HG03558 (cell line): Measurements from ENCODE around the gene MIAT.

Source experiments
- ATAC-seq: cut with Tn5 transposase; IDR thresholded peaks from one replicate; pipeline ENCODE4 v1.9.1; 2021; ENCODE audit warnings: moderate number of reproducible peaks; ENCODE audit not compliant: unreplicated experiment; ENCODE audit errors: extremely low read depth

Gene MIAT

DNA sequence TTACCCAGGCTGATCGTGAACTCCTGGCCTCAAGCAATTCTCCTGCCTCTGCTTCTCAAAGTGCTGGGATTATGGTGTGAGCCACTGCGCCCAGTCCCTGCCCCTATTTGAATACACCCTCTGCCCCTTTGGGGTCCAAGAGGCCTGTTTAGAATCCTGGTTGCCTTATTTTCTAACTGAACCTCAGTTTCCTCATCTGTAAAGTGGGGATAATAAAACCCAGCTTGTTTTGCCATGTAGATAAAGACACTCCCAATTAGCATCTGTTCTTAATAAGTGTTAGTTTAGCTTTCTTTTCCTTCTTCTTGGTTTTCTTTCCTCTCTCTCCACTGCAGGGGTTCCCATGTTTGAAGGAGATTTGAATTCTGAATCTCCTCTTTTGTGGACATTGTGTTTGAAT lies 4.8 kb downstream of the MIAT start:
- no peak for ATAC-seq

DNA sequence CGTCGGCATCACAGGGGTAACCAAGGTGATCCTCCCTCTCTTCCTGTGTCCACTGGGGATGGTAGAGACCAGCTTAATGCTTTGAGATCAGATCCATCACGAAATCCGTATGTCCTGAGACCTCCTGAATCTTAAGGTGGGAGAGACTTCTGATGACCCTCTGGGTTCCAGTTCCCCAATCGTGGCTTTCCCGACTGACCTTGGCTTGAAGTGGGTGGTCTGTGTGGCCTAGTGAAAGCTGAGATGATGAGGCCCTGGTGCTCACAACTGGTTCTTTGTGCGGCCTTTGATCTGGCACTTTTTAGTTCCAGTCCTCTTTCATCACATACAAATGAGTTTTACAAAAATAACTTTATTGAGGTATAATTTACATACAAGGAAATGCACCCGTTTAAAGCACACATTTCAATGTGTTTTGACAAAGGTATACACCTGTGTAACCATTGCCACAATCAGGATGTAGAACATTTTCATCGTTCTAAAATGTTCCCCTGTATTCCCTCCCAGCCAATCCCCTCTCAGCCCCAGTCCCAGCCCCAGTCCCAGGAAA lies 6.1 kb downstream of the MIAT start:
- no peak for ATAC-seq

DNA sequence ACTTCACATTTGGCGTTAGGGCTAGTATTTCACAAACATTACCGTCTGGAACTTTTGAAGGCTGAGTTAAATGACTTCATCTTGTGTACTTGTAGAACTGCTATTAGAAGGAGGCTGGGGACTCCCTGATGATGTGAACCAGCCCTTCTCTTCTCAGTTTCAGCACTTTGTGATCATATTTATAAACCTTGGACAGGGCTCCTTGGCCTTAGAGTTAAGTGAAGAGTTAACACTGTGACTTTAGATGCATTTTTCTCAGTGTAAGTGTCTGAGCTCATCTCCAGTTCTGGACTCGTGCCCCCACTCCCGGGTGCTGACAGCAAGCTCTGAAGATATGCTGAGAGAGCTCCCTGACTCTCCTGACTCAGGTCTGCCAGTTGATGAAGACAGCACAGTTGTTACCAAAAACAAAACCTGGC lies 8.4 kb downstream of the MIAT start:
- ATAC-seq: no peak

DNA sequence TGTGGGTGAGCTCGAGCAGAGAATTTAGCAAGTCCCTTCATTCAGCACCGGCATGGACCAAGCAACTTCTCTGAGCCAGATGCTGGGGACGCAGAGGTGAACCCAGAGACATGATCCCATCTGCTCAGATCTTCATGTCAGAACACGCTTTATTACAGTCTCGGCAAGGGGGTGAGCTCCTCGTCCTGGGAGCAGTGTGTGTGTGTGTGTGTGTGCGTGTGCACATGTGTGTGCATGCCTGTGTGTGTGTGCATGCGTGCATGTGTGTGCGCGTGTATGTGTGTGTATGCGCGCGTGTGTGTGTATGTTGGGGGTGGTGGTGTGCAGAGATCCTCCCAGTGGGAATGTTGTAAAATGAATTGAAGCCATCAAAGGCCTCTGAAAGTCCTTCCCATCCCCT lies 9.8 kb downstream of the MIAT start:
- ATAC-seq: no peak

DNA sequence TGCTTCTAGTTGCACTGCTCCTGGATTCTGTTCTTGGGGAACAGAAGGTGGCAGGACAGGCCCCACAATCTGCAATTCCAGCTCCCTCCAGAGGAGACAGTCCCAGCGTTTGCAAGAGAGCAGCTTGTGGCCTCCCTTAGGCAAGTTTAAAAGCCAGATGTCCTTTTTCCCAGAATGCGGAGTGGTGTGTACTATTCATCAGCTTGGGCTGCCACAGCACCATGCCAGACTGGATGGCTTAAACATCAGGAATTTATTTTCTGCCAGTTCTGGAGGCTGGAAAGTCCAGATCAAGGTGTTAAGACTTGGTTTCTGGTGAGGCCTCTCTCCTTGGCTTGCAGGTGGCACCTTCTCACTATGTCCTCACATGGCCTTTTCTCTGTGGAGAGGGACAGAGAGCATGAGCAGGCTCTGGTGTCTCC lies 11.7 kb downstream of the MIAT start:
- ATAC-seq: no peak

DNA sequence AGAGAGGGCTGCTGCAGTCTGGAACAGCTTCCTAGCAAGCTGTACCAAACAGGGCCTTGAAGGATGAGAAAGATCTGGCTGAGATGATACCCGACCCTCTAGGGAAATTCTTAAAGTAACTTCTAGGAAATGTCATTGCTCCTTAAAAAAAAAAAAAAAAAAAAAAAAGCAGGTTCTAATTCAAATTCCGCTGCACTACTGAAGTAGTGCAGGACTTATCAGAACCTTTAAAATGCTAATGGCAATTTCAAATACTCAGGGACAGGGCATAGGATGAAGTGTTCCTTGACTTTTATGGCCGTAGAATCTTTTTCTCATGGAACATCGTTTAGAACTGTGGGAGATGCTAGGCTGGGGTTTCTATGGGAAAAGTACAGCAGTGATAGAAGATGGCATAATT lies 13.1 kb downstream of the MIAT start:
- no peak for ATAC-seq

DNA sequence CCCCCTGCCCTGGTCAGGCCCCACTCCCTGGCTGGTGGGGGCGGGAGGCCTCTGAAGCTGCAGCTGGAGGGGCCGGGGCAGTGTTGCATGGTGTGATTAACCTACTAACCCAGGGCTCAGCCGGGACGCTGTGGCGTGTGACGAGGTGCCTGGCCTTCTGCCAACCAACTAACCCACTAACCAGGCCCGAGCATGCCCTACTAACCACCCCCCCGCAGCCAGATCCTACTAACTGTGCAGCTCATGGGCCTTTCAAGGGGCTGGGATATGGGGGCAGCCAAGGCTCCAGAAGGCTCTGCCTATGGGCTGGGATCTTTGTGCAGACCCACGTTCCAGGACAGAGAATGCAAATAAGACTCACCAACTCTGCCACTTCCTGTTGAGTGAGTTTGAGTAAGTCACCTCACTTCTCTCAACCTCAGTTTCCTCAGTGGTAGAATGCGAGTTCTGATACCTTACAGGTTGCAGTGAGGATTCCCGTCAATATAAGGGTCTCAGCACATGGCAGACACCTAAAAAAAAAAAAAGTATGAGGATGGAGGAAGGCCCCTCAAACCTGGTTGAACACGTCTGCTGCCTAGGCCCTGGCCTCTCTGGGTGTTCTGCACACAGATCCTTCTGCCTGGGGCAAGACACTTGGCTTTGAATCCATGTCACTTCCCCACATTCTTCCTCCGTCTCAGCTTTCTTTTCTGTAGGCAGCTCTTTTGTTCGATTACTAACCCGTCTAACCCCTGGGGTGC lies 14.1 kb downstream of the MIAT start:
- no peak for ATAC-seq

DNA sequence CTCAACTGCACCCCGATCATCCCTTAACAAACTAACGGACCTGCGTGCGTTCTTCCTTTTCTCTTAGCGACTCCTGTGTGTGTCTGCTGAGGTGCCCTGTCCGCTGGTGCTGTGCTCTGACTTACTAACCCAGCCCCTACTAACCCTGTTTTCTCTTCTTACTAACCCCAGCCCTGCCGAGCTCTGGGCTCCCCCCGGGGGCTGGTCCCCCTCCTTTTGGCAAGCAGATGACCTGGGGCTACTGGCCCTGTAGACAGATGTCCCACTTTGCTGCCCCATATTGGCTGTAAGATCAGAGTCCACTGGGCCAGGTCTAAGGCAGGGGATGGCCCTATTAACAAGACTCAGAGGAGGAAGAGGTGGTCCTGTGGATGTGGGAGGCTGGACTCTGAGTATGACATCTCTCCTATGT lies 14.7 kb downstream of the MIAT start:
- peak; percentile 4 for ATAC-seq

DNA sequence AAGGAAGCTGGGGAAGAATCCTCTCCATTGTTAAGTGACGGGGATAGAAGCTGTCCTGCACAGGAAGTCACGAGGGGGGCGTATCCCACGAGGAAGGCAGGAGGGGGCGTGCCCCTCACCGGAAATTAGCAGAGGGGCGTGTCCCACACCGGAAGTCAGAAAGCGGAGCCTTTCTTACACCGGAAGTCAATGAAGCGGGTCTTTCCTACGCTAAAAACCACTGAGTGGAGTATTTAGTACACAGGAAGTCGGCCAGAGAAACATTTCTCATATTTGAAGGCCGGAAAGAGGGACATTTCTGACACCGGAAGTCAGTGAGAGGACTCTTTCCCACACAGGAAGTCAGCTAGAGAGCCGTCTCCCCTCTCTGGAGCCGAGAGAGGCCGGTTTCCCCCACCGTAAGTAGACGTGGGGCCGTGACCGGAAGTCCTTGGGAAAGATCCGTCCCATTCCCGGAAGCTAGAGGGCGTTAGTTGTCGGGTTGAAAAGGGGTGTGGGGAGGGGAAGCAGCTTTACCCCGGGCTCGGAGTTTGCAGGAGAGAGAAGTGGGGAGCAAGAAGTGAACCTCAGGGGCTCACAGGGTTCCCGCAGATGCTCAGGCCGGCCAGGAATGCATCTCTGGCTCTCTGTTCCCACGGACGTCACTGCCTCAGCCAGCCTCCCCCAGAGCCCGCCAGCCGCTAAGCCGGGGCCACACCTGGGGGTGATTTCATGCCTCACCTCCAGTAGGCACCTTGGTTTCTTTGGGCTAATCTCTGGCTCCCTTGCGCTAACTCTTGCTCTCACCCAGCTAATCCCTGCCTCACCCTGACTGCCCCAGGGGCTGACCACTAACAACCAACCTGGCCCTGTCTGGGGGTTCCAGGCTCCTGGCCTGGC lies 15.4 kb downstream of the MIAT start:
- peak; percentile 32 for ATAC-seq

DNA sequence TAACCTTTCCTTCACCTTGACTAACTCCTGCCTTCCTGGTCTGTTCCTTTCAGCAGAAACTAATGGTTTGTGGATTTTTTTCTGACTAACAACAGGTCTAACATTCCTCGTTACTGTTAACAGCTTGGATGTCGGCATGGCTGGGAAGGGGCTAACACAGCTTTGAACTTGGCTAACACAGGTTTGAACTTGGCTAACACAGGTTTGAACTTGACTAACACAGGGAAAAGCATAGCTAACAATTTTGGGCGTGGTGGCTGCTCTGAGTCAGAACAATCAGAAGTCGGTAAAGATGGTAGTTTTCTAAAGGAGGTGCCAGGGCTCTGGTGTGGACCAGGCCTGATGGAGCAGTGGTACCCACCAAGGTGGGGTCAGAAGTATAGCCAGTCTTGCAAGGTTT lies 16.1 kb downstream of the MIAT start:
- no peak for ATAC-seq

DNA sequence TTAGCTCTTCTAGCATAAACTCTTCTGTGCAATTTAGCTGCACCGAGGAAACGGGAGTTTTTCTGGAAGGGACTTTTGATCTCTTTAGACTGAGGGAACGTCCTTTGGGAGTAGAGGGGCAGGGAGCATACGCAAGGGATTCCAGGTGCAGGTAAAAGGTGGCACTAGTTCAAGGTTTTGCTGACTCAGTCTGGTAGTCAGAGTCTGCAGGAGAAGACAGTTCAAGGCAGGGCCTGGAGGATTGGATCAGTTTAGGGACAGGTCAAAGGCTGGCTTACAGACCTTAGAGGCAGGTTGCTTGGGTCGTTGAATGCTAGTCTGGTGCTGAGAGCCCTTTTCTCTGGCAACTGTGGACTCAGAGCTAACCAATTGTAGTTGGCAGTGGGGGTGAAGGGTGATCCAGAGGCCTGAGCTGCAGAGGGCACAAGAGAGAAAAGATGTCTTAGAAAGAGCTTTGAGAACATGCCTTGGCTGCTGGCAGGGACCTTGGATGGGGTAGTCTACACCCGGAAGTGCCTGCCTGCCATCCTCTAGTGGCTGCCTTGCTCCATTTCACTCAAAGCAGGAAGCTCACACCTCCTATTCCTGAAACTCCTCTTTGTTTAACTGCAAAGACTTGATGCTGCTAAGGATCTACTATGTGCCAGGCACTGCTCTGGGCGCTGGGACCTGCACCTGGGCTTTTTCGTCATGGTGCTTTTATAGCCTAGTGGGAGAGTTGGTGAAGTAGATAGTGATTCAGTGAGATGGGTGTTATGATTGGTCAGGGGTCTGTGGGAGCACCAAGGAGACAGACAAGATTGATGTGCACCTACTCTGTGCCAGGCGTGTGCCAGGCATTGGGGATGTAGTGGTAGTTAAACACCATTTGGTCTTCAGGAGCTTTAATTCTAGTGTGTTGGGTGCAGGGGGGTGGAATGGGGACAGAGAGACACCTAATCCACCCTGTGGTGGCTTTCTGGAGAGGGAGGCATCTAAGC lies 17.1 kb downstream of the MIAT start:
- ATAC-seq: no peak

DNA sequence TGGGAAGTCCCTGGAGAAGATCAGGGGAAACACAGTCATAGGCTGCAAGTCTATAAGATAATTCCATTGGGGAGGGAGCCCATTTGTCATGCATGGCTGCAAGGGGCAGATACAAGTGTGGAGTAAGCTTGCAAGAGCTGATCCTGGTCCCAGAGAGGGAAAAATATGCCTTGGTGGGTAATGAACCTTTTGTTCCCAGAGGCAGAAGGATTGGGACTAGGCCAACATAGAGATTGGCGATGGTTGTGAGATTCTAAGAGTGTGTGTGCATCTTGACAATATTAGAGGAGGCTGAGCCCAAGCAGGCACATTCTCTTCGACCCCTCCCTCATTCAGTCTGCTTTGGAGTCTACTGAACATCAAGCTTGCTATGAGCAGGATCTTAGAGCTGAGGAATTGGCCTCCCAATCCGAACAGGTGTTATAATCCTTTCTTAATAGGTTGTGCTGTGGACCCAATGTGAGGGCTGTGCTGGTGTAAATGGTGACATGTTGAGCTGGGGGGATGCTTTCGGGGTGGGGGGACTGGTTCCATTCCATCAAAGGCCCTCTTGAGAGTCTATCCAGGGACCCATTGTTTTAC lies 18.4 kb downstream of the MIAT start:
- no peak for ATAC-seq

DNA sequence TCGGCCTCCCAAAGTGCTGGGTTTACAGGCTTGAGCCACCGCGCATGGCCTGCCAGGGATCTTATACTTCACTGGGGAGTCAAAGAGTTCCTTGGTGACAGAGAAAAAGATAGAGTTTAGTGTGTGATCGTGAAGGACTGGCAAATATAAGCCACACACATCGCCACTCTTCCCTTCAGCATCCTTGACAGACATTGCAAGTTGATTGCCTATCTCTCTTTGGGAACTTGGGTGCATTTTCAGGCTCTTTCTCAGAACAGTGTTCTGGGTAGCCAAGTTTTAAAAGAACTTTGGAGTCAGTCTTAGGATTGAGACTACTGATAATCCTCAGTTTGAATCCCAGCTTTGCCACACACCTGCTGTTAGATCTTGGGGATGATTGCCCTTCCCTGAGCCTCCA lies 19.8 kb downstream of the MIAT start:
- no peak for ATAC-seq

DNA sequence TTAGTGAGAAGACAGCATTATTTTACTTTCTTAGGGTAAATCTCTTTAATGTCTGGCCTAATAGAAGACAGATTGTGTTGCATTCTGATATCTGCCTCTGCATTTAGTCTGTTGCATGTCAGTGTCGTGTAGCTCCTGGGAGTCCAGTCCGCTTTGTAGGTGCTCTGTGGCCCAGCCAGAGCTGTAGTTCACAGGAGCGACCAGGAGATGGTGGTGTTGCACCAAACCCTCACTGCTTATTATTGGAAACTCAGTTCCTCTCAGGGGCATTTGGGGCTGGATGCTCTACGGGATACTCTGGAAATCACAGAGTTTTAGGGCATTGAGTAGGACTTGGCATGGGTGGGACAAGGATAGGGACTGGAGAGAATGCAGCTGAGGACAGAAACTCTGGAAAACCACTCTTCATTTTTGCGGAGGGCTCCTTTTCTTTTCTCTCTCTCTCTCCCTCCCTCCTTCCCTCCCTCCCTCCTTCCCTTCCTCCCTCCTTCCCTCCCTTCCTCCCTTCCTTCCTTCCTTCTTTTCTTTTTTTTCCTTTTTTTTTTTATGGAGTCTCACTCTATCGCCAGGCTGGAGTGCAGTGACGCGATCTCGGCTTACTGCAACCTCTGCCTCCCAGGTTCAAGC lies 21.7 kb downstream of the MIAT start:
- no peak for ATAC-seq

DNA sequence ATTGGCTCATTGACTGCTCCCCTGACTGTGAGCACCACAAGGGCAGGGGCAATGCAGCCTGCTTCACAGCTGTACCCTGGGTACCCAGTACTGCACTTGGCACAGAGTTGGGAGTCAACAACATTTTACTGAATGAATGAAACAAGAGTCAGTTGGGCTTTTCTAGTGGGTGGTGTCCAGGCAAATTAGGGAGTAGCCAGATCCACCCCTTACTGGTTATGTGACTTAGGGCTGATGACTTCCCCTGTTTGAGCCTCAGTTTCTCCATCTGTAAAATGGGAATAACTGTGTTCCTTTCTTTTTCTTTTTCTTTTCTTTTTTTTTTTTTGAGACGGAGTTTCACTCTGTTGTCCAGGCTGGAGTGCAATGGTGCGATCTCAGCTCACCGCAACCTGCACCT lies 23.1 kb downstream of the MIAT start:
- ATAC-seq: no peak

DNA sequence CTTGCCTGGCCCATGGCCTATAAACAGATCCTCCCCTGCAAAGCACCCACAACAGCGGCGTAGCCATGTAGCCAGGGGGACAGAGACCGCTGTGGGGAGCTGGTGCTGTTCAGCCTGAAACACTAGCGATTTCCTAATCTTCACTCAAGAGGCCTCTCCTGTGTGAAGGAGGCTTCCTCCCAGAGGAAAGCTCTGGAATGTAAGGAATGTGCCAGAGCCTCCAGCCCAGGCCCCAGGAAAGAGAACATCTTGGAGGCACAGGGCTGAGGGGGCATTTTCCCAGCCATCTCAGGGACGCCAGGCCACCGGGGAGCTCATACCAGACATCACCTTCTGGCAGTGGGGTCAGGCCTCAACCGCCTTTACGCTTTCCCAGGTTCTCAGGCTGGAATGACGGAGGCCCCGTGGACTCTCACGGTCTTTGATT lies 24.0 kb downstream of the MIAT start:
- ATAC-seq: no peak

DNA sequence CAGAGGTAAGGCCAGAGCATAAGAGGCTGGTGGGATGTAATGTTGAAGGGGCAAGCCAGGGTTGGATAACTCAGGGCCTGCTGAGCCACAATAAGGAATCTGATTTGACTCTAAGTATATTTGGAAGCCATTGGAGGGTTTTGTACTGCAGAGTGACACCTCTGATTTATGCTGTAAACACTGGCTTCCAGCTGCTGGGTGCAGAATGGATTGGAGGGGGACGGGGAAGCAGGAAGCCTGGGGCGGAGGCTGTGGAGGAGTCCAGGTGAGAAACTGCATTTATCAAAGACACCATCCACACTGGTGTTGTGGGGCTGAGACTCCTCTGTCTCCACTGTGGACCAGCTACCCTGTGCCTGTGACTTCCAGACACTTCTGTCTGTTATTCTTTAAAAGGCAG lies 26.8 kb downstream of the MIAT start:
- no peak for ATAC-seq

DNA sequence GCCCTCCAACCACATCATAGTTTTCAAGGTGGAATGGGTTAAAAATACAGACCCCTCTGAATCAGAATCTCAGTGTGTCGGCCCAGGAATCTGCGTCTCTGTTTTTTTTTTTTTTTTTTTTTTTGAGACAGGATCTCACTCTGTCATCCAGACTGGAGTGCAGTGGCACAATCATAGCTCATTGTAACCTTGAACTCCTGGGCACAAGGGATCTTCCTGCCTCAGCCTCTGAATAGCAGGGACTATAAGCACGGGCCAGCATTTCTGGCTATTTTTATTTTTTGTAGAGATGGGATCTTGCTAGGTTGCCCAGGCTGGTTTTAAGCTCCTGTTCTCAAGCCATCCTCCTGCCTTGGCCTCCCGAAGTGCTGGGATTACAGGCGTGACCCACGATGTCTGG lies 28.2 kb downstream of the MIAT start:
- ATAC-seq: no peak

DNA sequence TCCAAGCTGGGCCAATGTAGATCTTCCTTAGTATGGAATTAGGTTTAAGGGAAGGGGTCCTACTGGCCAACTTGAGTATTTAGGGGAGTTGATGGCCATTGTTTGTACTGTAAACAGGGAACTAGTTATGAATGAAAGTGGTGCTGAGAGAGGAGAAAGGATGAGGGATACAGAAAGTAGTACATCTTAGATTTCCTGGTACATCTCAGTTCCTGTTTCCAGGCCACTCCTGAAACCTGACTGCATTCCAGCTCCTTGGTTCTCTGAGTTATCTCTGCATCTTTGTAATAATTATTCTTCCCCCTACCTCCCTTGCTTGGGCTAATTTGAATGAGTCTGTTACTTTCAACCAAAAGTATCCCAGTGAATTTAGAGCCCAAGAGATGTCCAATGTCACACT lies 30.1 kb downstream of the MIAT start:
- no peak for ATAC-seq
